Endothelial cell of umbilical vein (primary cell): Measurements from ENCODE around the gene TRIM43B. TPM values are rescaled to one million over a fixed set of nuclear protein-coding genes. Genes with fewer than 3 reads are reported as not detected.

Experiments used
- BruUV-seq: library from RNA; stranded (reverse); fragments of 400-500 nt; replicated peaks from 2 replicates; lab custom pipeline; 2021; lab: Mats Ljungman, UMichigan
- CTCF ChIA-PET: fragments of 300-600, 350-600 bp; sonication (Branson Sonifier 250); formaldehyde crosslinking; loops from one replicate; lab custom pipeline; 2021; ENCODE audit warnings: antibody characterized with exemption, inconsistent platforms; lab: Charles Lee
- POLR2A ChIA-PET: fragments of 300-600, 350-600 bp; sonication (Branson Sonifier 250); formaldehyde crosslinking; loops from one replicate; lab custom pipeline; 2021; ENCODE audit warnings: antibody characterized with exemption, inconsistent platforms; lab: Charles Lee
- DNase-seq: peaks from one replicate; pipeline ENCODE4 v3.0.0-alpha.2; 2011; ENCODE audit warnings: low read depth, low spot score
- FAIRE-seq: peaks from 2 replicates; lab custom pipeline; 2011; peaks lifted over from hg19 to GRCh38; lab: Jason Lieb, UNC
- H2AFZ ChIP-seq: 2 replicates; pipeline ENCODE4 v1.6.0; 2012; ENCODE audit warnings: low read depth, low read length, control low read depth, inconsistent platforms
- H3K27ac ChIP-seq: 2 replicates; pipeline ENCODE4 v1.5.1; 2011; ENCODE audit warnings: low read depth, mild to moderate bottlenecking, control low read depth, low read length, moderate library complexity; ENCODE audit not compliant: insufficient read depth
- H3K27me3 ChIP-seq, 2 experiments: 2 replicates each; pipeline versions ENCODE4 v1.6.0 to v1.6.1; 2011; ENCODE audit warnings: low read length in 2 of 2, mixed read lengths in 1 of 2; ENCODE audit not compliant: control insufficient read depth in 2 of 2, insufficient read depth in 2 of 2
- H3K36me3 ChIP-seq, 2 experiments: 2 replicates in 1 of 2; 3 replicates in 1 of 2; pipeline ENCODE4 v1.5.1; 2011; ENCODE audit warnings: low read length in 2 of 2, mild to moderate bottlenecking in 1 of 2, moderate library complexity in 1 of 2; ENCODE audit not compliant: control insufficient read depth in 2 of 2, insufficient read depth in 2 of 2; ENCODE audit errors: extremely low read depth in 1 of 2
- H3K4me1 ChIP-seq: 3 replicates; pipeline ENCODE4 v1.5.1; 2011; ENCODE audit warnings: mild to moderate bottlenecking, low read length; ENCODE audit not compliant: control insufficient read depth, insufficient read depth; ENCODE audit errors: extremely low read depth
- H3K4me2 ChIP-seq: 2 replicates; pipeline ENCODE4 v1.6.1; 2011; ENCODE audit warnings: low read length, control low read depth, mixed read lengths; ENCODE audit not compliant: insufficient read depth
- H3K4me3 ChIP-seq, 3 experiments: fragments of 200-600 bp in 1 of 3; sonication (generic), shearing (Covaris generic) in 1 of 3; replicated peaks in 1 of 3; 2 replicates each; pipeline ENCODE4 v1.5.1; 2011 to 2016; ENCODE audit warnings: control low read depth in 3 of 3, low read length in 3 of 3, mild to moderate bottlenecking in 2 of 3, inconsistent platforms in 1 of 3, low read depth in 1 of 3, moderate library complexity in 1 of 3; ENCODE audit not compliant: insufficient read depth in 1 of 3
- H3K79me2 ChIP-seq: 2 replicates; pipeline ENCODE4 v1.6.0; 2012; ENCODE audit warnings: low read length, inconsistent platforms; ENCODE audit not compliant: control insufficient read depth, insufficient read depth
- H3K9ac ChIP-seq: replicated peaks from 2 replicates; pipeline ENCODE3; 2011; ENCODE audit warnings: low read length, control low read depth; ENCODE audit not compliant: insufficient read depth; ENCODE audit errors: extremely low read depth
- H3K9me1 ChIP-seq: replicated peaks from 3 replicates; pipeline ENCODE4 v1.6.0; 2011; ENCODE audit warnings: mild to moderate bottlenecking, low read length; ENCODE audit not compliant: control insufficient read depth, insufficient read depth; ENCODE audit errors: extremely low read depth
- H3K9me3 ChIP-seq: replicated peaks from 2 replicates; pipeline ENCODE4 v1.5.1; 2012; ENCODE audit warnings: low read length, inconsistent platforms; ENCODE audit not compliant: control insufficient read depth, insufficient read depth
- H4K20me1 ChIP-seq: replicated peaks from 2 replicates; pipeline ENCODE3; 2011; ENCODE audit warnings: mild to moderate bottlenecking, low read length; ENCODE audit not compliant: control insufficient read depth, insufficient read depth; ENCODE audit errors: extremely low read depth
- CTCF ChIP-seq, 2 donors: IDR thresholded peaks; 1 replicate in 1 of 2; 2 replicates in 1 of 2; pipeline ENCODE4 v1.5.1; 2011; ENCODE audit warnings: low read length in 2 of 2, mild to moderate bottlenecking in 2 of 2, moderate library complexity in 2 of 2, control low read depth in 1 of 2, inconsistent platforms in 1 of 2, low read depth in 1 of 2; ENCODE audit not compliant: insufficient read depth in 1 of 2; ENCODE audit errors: extremely low read depth in 1 of 2
- EZH2 ChIP-seq: IDR thresholded peaks from 2 replicates; pipeline ENCODE4 v1.6.1; 2012; ENCODE audit warnings: borderline replicate concordance, low read depth, mild to moderate bottlenecking, moderate library complexity, low read length, inconsistent platforms; ENCODE audit not compliant: severe bottlenecking
- FOS ChIP-seq: IDR thresholded peaks from 2 replicates; pipeline ENCODE4 v1.6.1; 2011; ENCODE audit warnings: mild to moderate bottlenecking, low read length, moderate library complexity, borderline replicate concordance; ENCODE audit not compliant: insufficient read depth
- GATA2 ChIP-seq: IDR thresholded peaks from 2 replicates; pipeline ENCODE4 v1.7.0; 2011; ENCODE audit warnings: low read depth, mild to moderate bottlenecking, moderate library complexity, mixed read lengths, low read length; ENCODE audit not compliant: insufficient read length, insufficient read depth
- JUN ChIP-seq: IDR thresholded peaks from 2 replicates; pipeline ENCODE4 v1.6.1; 2011; ENCODE audit warnings: borderline replicate concordance, low read depth; ENCODE audit not compliant: insufficient read length, insufficient read depth
- MAX ChIP-seq: IDR thresholded peaks from 2 replicates; pipeline ENCODE4 v1.6.1; 2011; ENCODE audit not compliant: insufficient read depth, insufficient read length
- MYC ChIP-seq: IDR thresholded peaks from one replicate; pipeline ENCODE4 v1.6.1; 2011; ENCODE audit warnings: mild to moderate bottlenecking, low read depth, low read length
- POLR2A ChIP-seq: IDR thresholded peaks from 2 replicates; pipeline ENCODE4 v1.6.1; 2012; ENCODE audit warnings: low read depth, mild to moderate bottlenecking, control low read depth, low read length
- POLR2AphosphoS5 ChIP-seq: IDR thresholded peaks from 2 replicates; pipeline ENCODE4 v1.6.1; 2012; ENCODE audit warnings: low read depth, mild to moderate bottlenecking, control low read depth, low read length, moderate library complexity; ENCODE audit not compliant: insufficient read depth
- dilution Hi-C: fragments of 300-500 bp; cut with MboI; formaldehyde crosslinking; loops from one replicate; pipeline ENCODE4 v1.15.0; 2019; ENCODE audit warnings: low sequenced_read_pairs; ENCODE audit not compliant: extremely low pct_ligation_motif_present
- intact Hi-C: fragments of 100-400 bp; cut with micrococcal nuclease; formaldehyde crosslinking; loops from one replicate; pipeline ENCODE4 v1.10.0; 2022
- polyA plus RNA-seq, 4 experiments: library from polyadenylated mRNA; depleted of rRNA in 3 of 4; stranded (reverse) in 3 of 4; unstranded in 1 of 4; fragments of >200 nt; gene quantifications; 2 replicates each; pipeline versions ENCODE4 v1.2.1 to v1.2.3, GENCODE V29; 2011 to 2012; ENCODE audit warnings: missing spikeins in 1 of 4
- total RNA-seq: library from RNA; stranded (reverse); gene quantifications from 2 replicates; pipeline ENCODE4 v1.2.3, GENCODE V29; 2021

The TRIM43B gene
- total and polyA plus RNA-seq, 2 donors (not counting 3 experiments of a cell fraction or from before 2014, with no cell fraction given): not detected

GRCh38 chr2:95530734-95531133 is 46.2 kb upstream of the TRIM43B start:
- dilution Hi-C loops (no loop called here), intact Hi-C loops (no loop called here)
- H3K9me1 ChIP-seq: no peaks in the 10 kb centered on the region
- no peak overlapping the region for H3K27ac ChIP-seq
- H4K20me1 ChIP-seq: no peaks in the 10 kb centered on the region
- TF ChIP-seq MYC: no peak
- no peak for TF ChIP-seq FOS
- TF ChIP-seq MAX: no peak
- no peak for TF ChIP-seq POLR2A
- TF ChIP-seq GATA2: no peak
- no peak for TF ChIP-seq POLR2AphosphoS5
- no peak for TF ChIP-seq JUN
- TF ChIP-seq CTCF (IDR thresholded peaks at IDR 0.05; ENCODE audit: extremely low read depth in 1 of 2, insufficient read depth in 1 of 2, low read depth in 1 of 2, low read length in 2 of 2): no peak
- TF ChIP-seq EZH2: no peak
- no TSS peak for BruUV-seq
- DNase-seq: peak; percentile 3
- H3K4me3 ChIP-seq: no peak overlapping the region
- no peak overlapping the region for H3K9ac ChIP-seq
- POLR2A ChIA-PET: no interaction called here
- H3K36me3 ChIP-seq: peaks cover 0 to 4% of the 10 kb centered on the region in 2 experiments
- FAIRE-seq: peak; percentile 37
- no peaks in the 10 kb centered on the region for H3K27me3 ChIP-seq
- no peak overlapping the region for H2AFZ ChIP-seq
- CTCF ChIA-PET: no interaction called here
- peaks cover 8% of the 10 kb centered on the region for H3K4me1 ChIP-seq
- no peak overlapping the region for H3K4me2 ChIP-seq
- H3K79me2 ChIP-seq: peaks cover 3% of the 10 kb centered on the region
- H3K9me3 ChIP-seq: no peaks in the 10 kb centered on the region
